Measurements from ENCODE around the gene DDIT4. TPM values are rescaled to one million over a fixed set of nuclear protein-coding genes. Genes with fewer than 3 reads are reported as not detected.

Gene DDIT4
- total RNA-seq, 1 experiment from 2014 or later: 68.9 TPM

- Histone ChIP-seq H3K27ac (ENCODE audit: low read length) (0 out of 2 replicates have a peak overlapping the region, but pooled peaks have one; percentile 9), H3K36me3 (ENCODE audit: low read depth, low read length) (peaks cover 6% of the 10 kb centered on the region; the same call in 1 of the 2 replicates), H2AFZ (ENCODE audit: low read length) (no peak overlapping the region), H3K79me2 (ENCODE audit: low read length) (peaks cover 20% of the 10 kb centered on the region), H3F3A (ENCODE audit: low read length, unreplicated experiment) (no peaks in the 10 kb centered on the region), H3K4me2 (ENCODE audit: low read length) (no peak overlapping the region), H3K9ac (ENCODE audit: low read length) (no peak overlapping the region), H3K4me3 (ENCODE audit: low read length) (no peak overlapping the region), H4K20me1 (ENCODE audit: low read length) (peaks cover 17% of the 10 kb centered on the region), H3K9me3 (ENCODE audit: low read length) (no peaks in the 10 kb centered on the region), H3K4me1 (ENCODE audit: insufficient read depth, low read length) (peaks cover 27% of the 10 kb centered on the region), H3K9me2 (replicated peaks; ENCODE audit: low read length) (no peaks in the 10 kb centered on the region), H3K27me3 (ENCODE audit: low read length) (no peaks in the 10 kb centered on the region)
- TF ChIP-seq EZH2phosphoT487 (IDR thresholded peaks at IDR 0.05; ENCODE audit: borderline replicate concordance, low read length) (no peak), EZH2 (IDR thresholded peaks at IDR 0.05; ENCODE audit: low read length, unreplicated experiment) (no peak), CTCF (conservative IDR thresholded peaks at IDR 0.05; ENCODE audit: low read depth, low read length) (no peak)
- POLR2A ChIA-PET (ENCODE audit: unreplicated experiment): no interaction called here
- intact Hi-C loops (cut with micrococcal nuclease): no loop called here
- CTCF ChIA-PET: no interaction called here
- no peak for DNase-seq
- BruUV-seq (replicated peaks): no TSS peak
- no peak for ATAC-seq
Observed at GRCh38 chr10:72277340-72277995, 3.7 kb downstream of the DDIT4 start.

- CTCF ChIA-PET: no interaction called here
- intact Hi-C loops (cut with micrococcal nuclease): no loop called here
- no peak overlapping the region for H3K9ac ChIP-seq (ENCODE audit: low read length)
Observed at GRCh38 chr10:72277996-72278667, 4.4 kb downstream of the DDIT4 start.

More at GRCh38 chr10:72277996-72278667, 4.4 kb downstream of the DDIT4 start:
- H3K27ac ChIP-seq (ENCODE audit: low read length): 0 out of 2 replicates have a peak overlapping the region, but pooled peaks have one; percentile 9
- no peak for TF ChIP-seq EZH2 (IDR thresholded peaks at IDR 0.05; ENCODE audit: low read length, unreplicated experiment)
- TF ChIP-seq EZH2phosphoT487 (IDR thresholded peaks at IDR 0.05; ENCODE audit: borderline replicate concordance, low read length): no peak
- no peak for TF ChIP-seq CTCF (conservative IDR thresholded peaks at IDR 0.05; ENCODE audit: low read depth, low read length)
- no peaks in the 10 kb centered on the region for H3K27me3 ChIP-seq (ENCODE audit: low read length)
- H3K4me3 ChIP-seq (ENCODE audit: low read length): no peak overlapping the region
- H2AFZ ChIP-seq (ENCODE audit: low read length): no peak overlapping the region
- POLR2A ChIA-PET (ENCODE audit: unreplicated experiment): no interaction called here
- peaks cover 17% of the 10 kb centered on the region for H4K20me1 ChIP-seq (ENCODE audit: low read length)
- no peaks in the 10 kb centered on the region for H3F3A ChIP-seq (ENCODE audit: low read length, unreplicated experiment)
- peaks cover 6% of the 10 kb centered on the region; the same call in 1 of the 2 replicates for H3K36me3 ChIP-seq (ENCODE audit: low read depth, low read length)
- H3K4me1 ChIP-seq (ENCODE audit: insufficient read depth, low read length): peaks cover 20% of the 10 kb centered on the region
- ATAC-seq: no peak
- no peak for DNase-seq
- no TSS peak for BruUV-seq (replicated peaks)
- no peak overlapping the region for H3K4me2 ChIP-seq (ENCODE audit: low read length)
- H3K79me2 ChIP-seq (ENCODE audit: low read length): peaks cover 20% of the 10 kb centered on the region
- no peaks in the 10 kb centered on the region for H3K9me2 ChIP-seq (replicated peaks; ENCODE audit: low read length)
- no peaks in the 10 kb centered on the region for H3K9me3 ChIP-seq (ENCODE audit: low read length)

Data from PC-3 (cell line).